Osteocyte (in vitro differentiated cells): Measurements from ENCODE around the gene ETHE1. TPM values are rescaled to one million over a fixed set of nuclear protein-coding genes. Genes with fewer than 3 reads are reported as not detected.
"Not testable (repeated sequence)": the region's sequence is repeated elsewhere in the genome, so short reads cannot be mapped to it uniquely, and the experiment has no call there.

Source experiments
- DNase-seq: peaks from one replicate; pipeline ENCODE4 v3.0.0; 2021; ENCODE audit warnings: mixed read lengths; ENCODE audit not compliant: unreplicated experiment; ENCODE audit errors: extremely low spot score
- H3K27ac Mint-ChIP-seq: one replicate; pipeline ENCODE4 v1.8.0; 2021; ENCODE audit warnings: mild to moderate bottlenecking, mixed read lengths; ENCODE audit not compliant: unreplicated experiment
- H3K27me3 Mint-ChIP-seq: one replicate; pipeline ENCODE4 v1.8.0; 2021; ENCODE audit warnings: mixed read lengths; ENCODE audit not compliant: unreplicated experiment
- H3K36me3 Mint-ChIP-seq: one replicate; pipeline ENCODE4 v1.8.0; 2021; ENCODE audit warnings: mixed read lengths; ENCODE audit not compliant: unreplicated experiment
- H3K4me1 Mint-ChIP-seq: one replicate; pipeline ENCODE4 v1.8.0; 2021; ENCODE audit warnings: mixed read lengths; ENCODE audit not compliant: unreplicated experiment
- H3K4me3 Mint-ChIP-seq: one replicate; pipeline ENCODE4 v1.8.0; 2021; ENCODE audit warnings: mild to moderate bottlenecking, moderate library complexity, mixed read lengths; ENCODE audit not compliant: unreplicated experiment
- H3K9me3 Mint-ChIP-seq: one replicate; pipeline ENCODE4 v1.8.0; 2021; ENCODE audit warnings: mixed read lengths; ENCODE audit not compliant: unreplicated experiment
- total RNA-seq: library from RNA; stranded (reverse); gene quantifications from 2 replicates; pipeline ENCODE4 v1.2.1, GENCODE V29; 2021
- TF ChIP-seq, protein P1 (sequence below): fragments of 200-600 bp; sonication (generic); IDR thresholded peaks from 2 replicates; pipeline ENCODE4 v1.5.0; 2021; ENCODE audit warnings: antibody characterized with exemption, mild to moderate bottlenecking, moderate library complexity

Gene ETHE1
- total RNA-seq, 1 donor from 2014 or later, result 41.8 TPM

GRCh38 chr19:43527860-43528622 lies 1.0 kb upstream of the ETHE1 start:
- no peaks in the 10 kb centered on the region for H3K36me3 Mint-ChIP-seq
- peak overlapping the region; percentile 14 for H3K4me3 Mint-ChIP-seq
- no peaks in the 10 kb centered on the region for H3K9me3 Mint-ChIP-seq
- no peak for DNase-seq
- peak overlapping the region; percentile 34 for H3K27ac Mint-ChIP-seq
- H3K27me3 Mint-ChIP-seq, result no peaks in the 10 kb centered on the region
- TF ChIP-seq, protein P1, sequence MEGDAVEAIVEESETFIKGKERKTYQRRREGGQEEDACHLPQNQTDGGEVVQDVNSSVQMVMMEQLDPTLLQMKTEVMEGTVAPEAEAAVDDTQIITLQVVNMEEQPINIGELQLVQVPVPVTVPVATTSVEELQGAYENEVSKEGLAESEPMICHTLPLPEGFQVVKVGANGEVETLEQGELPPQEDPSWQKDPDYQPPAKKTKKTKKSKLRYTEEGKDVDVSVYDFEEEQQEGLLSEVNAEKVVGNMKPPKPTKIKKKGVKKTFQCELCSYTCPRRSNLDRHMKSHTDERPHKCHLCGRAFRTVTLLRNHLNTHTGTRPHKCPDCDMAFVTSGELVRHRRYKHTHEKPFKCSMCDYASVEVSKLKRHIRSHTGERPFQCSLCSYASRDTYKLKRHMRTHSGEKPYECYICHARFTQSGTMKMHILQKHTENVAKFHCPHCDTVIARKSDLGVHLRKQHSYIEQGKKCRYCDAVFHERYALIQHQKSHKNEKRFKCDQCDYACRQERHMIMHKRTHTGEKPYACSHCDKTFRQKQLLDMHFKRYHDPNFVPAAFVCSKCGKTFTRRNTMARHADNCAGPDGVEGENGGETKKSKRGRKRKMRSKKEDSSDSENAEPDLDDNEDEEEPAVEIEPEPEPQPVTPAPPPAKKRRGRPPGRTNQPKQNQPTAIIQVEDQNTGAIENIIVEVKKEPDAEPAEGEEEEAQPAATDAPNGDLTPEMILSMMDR, result no peak
- peaks cover 35% of the 10 kb centered on the region for H3K4me1 Mint-ChIP-seq

DNA sequence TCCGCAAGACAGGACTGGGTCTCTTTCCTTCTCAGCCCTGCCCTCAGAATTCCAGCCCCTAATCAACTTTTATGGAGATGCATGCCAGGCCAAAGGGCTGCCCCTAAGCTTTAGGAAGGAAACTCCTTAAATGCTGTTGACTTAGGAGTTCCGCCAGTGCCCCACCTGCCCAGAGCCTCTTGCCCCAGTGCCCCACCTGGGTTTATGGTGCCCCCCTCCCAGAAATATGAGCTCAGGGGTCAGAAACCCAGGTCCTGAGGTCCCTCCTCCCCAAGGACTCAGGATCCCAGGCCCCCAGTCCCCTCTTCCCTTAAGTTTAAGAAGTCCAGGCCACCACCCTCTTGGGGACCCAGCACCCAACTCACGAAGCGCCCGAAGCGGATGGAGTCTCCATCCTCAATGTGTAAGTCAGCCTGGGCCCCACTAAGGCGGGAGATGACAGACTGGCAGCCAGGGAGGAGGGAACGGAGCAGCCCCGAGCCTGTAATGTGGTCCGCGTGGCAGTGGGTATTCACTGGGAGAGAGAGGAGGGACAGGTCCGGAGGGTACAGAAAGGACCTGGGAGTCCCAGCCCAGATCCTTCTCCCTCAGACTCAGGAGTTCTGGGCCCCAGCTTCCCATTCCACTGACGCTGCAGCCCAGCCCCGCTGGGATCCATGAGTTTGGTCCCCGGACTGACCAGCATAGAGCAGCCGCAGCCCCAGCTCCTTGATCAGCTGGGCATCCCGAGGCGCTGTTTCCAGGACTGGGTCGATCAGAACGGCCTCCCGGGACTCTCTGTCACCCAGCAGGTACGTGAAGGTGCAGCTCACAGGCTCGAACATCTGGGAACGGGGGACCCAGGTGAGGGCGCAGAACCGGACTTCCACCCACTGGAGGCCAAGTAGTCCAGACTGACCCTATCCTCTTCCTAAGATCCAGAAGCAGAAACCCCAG lies 897 bp downstream of the ETHE1 start:
- Mint-ChIP-seq H3K4me1 (peaks cover 27% of the 10 kb centered on the region), H3K4me3 (peak overlapping the region; percentile 91), H3K9me3 (no peaks in the 10 kb centered on the region), H3K27ac (peak overlapping the region; percentile 78), H3K27me3 (no peaks in the 10 kb centered on the region), H3K36me3 (peaks cover 1% of the 10 kb centered on the region)
- TF ChIP-seq, protein P1, result no peak
- DNase-seq, result no peak

- DNase-seq, result no peak
- Mint-ChIP-seq H3K4me1 (peaks cover 27% of the 10 kb centered on the region), H3K36me3 (peaks cover 1% of the 10 kb centered on the region), H3K9me3 (no peaks in the 10 kb centered on the region), H3K27me3 (no peaks in the 10 kb centered on the region), H3K27ac (peak overlapping the region; percentile 78), H3K4me3 (peak overlapping the region; percentile 91)
- TF ChIP-seq, protein P1, result no peak
These were observed 1.8 kb downstream of the ETHE1 start for GRCh38 chr19:43524922-43525835.

- peaks cover 32% of the 10 kb centered on the region for H3K4me1 Mint-ChIP-seq
- not testable (repeated sequence) for H3K27ac Mint-ChIP-seq, H3K4me3 Mint-ChIP-seq
These were observed 3.3 kb downstream of the ETHE1 start for GRCh38 chr19:43523696-43524095.

DNA sequence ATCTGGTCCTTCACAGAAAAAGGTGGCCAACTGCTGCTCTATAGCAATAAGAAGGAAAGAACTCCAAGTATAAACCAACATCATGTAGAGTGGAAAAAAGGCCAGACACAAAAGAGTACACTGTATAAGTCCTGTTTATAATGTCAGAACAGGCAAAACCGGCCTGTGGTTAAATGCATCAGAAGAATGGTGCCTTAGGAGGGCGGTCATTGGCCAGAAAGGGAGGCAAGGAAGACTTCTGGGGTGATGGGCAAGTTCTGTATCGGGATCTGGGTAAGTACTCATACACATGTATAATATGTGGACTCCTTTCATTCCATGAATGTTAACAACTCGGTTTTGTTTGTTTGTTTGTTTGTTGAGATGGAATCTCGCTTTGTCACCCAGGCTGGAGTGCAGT lies 4.1 kb downstream of the ETHE1 start:
- Mint-ChIP-seq H3K36me3 (peaks cover 3% of the 10 kb centered on the region), H3K4me3 (no peak overlapping the region), H3K27me3 (no peaks in the 10 kb centered on the region), H3K27ac (no peak overlapping the region), H3K9me3 (no peaks in the 10 kb centered on the region), H3K4me1 (peaks cover 32% of the 10 kb centered on the region)
- TF ChIP-seq, protein P1, result no peak
- no peak for DNase-seq

More at GRCh38 chr19:43523696-43524095, 3.3 kb downstream of the ETHE1 start:
- H3K27me3 Mint-ChIP-seq, DNase-seq, H3K36me3 Mint-ChIP-seq, H3K9me3 Mint-ChIP-seq: not testable (repeated sequence)
